Upper lobe of left lung (tissue), 6 donors: ENCODE data around the gene SECTM1. TPM values are rescaled to one million over a fixed set of nuclear protein-coding genes. Genes with fewer than 3 reads are reported as not detected.

Experiments used
- ATAC-seq, 2 donors: fragments of 200-7000 bp; cut with Tn5 transposase; one replicate each; pipeline ENCODE4 v1.9.1; 2022; ENCODE audit warnings: mild to moderate bottlenecking in 2 of 2, moderate library complexity in 2 of 2; ENCODE audit not compliant: low FRiP score in 2 of 2
- DNase-seq, 2 donors: peaks; one replicate each; pipeline ENCODE4 v3.0.0-alpha.2; 2019 to 2020
- H3K27ac ChIP-seq, 4 donors: fragments of 200-600 bp; sonication (generic); one replicate each; pipeline ENCODE4 v1.5.1; 2016 to 2019
- H3K27me3 ChIP-seq, 4 donors: fragments of 200-600 bp; sonication (generic); one replicate each; pipeline ENCODE4 v1.5.1; 2017 to 2019
- H3K36me3 ChIP-seq, 4 donors: fragments of 200-600 bp; sonication (generic); one replicate each; pipeline ENCODE4 v1.5.1; 2016 to 2019
- H3K4me1 ChIP-seq, 4 donors: fragments of 200-600 bp; sonication (generic); one replicate each; pipeline ENCODE4 v1.5.1; 2018 to 2019
- H3K4me3 ChIP-seq, 4 donors: fragments of 200-600 bp; sonication (generic); one replicate each; pipeline ENCODE4 v1.5.1; 2017 to 2019; ENCODE audit warnings: mild to moderate bottlenecking in 2 of 4, moderate library complexity in 1 of 4
- H3K9me3 ChIP-seq, 4 donors: fragments of 200-600 bp; sonication (generic); one replicate each; pipeline ENCODE4 v1.5.1; 2018 to 2019
- CTCF ChIP-seq, 6 experiments: fragments of 450-650 bp in 4 of 6; fragments of 200-600 bp in 2 of 6; sonication (generic) in 2 of 6; IDR thresholded peaks; one replicate each; pipeline ENCODE4 v1.5.1; 2016 to 2019; ENCODE audit warnings: antibody characterized with exemption in 6 of 6
- EP300 ChIP-seq, 4 donors: sonication (generic); formaldehyde crosslinking; IDR thresholded peaks; one replicate each; pipeline ENCODE4 v1.5.1; 2017; ENCODE audit warnings: antibody characterized with exemption in 4 of 4, control low read depth in 2 of 4
- POLR2A ChIP-seq, 4 donors: fragments of 450-650 bp; IDR thresholded peaks; one replicate each; pipeline ENCODE4 v1.5.1; 2016 to 2017; ENCODE audit warnings: antibody characterized with exemption in 4 of 4, mild to moderate bottlenecking in 2 of 4
- POLR2AphosphoS5 ChIP-seq, 2 donors: sonication (generic); formaldehyde crosslinking; IDR thresholded peaks; one replicate each; pipeline ENCODE4 v1.5.1; 2017; ENCODE audit warnings: antibody characterized with exemption in 2 of 2
- WGBS, 2 donors: methylation state at CpG; one replicate each; pipeline ENCODE4 v1.1.5; 2017 to 2018; 5-methylcytosine and 5-hydroxymethylcytosine counted together
- total RNA-seq, 6 donors: library from RNA; depleted of rRNA in 4 of 6; stranded (reverse); fragments of >200 nt in 4 of 6; gene quantifications; one replicate each; pipeline versions ENCODE4 v1.1.0 to v1.2.1, GENCODE V29; 2016 to 2021
- donor health status: DM: no; HTN: no; CAD: no; lungs with moderate emphysema.
- donor health status: DM: no; HTN: yes; CAD: no; lungs with severe emphysema.

Gene SECTM1
- total RNA-seq, 6 donors from 2014 or later = 17.8 to 50.4 (median 36.2) TPM

GRCh38 chr17:82304826-82305726 lies 28.5 kb downstream of the SECTM1 start:
- WGBS, 2 donors = 81 to 84% methylated on average over 6 to 23 of the region's 23 CpGs
- H3K9me3 ChIP-seq = no peaks in the 10 kb centered on the region
- H3K27ac ChIP-seq = no peak overlapping the region
- DNase-seq (no peak), ATAC-seq (no peak)
- no peaks in the 10 kb centered on the region for H3K27me3 ChIP-seq
- TF ChIP-seq POLR2A (IDR thresholded peaks at IDR 0.05) (no peak), POLR2AphosphoS5 (IDR thresholded peaks at IDR 0.05) (no peak), EP300 (IDR thresholded peaks at IDR 0.05) (no peak), CTCF (IDR thresholded peaks at IDR 0.05) (no peak)
- H3K4me1 ChIP-seq = peaks cover 6 to 7% (median 7%) of the 10 kb centered on the region in 4 donors
- H3K4me3 ChIP-seq = no peak overlapping the region
- H3K36me3 ChIP-seq = no peaks in the 10 kb centered on the region

- H3K27ac ChIP-seq = no peak overlapping the region
- DNase-seq = peak in 1 of 2 donors; percentile 79
- H3K36me3 ChIP-seq = no peaks in the 10 kb centered on the region
- 65 to 77% methylated on average over 19 to 23 of the region's 26 CpGs for WGBS, 2 donors
- no peaks in the 10 kb centered on the region for H3K27me3 ChIP-seq
- ATAC-seq = no peak
- H3K9me3 ChIP-seq = no peaks in the 10 kb centered on the region
- H3K4me3 ChIP-seq = no peak overlapping the region
- H3K4me1 ChIP-seq = peaks cover 7 to 10% (median 8%) of the 10 kb centered on the region in 4 donors
- TF ChIP-seq CTCF (IDR thresholded peaks at IDR 0.05) (no peak), EP300 (IDR thresholded peaks at IDR 0.05) (no peak), POLR2AphosphoS5 (IDR thresholded peaks at IDR 0.05) (no peak)
Measured at GRCh38 chr17:82303944-82304808, 29.4 kb downstream of the SECTM1 start.

- peak in 1 of 2 donors; percentile 77 for DNase-seq
- peak overlapping the region in 1 of 4 donors; percentile 46 for H3K27ac ChIP-seq
- TF ChIP-seq POLR2A (IDR thresholded peaks at IDR 0.05) = no peak
Measured at GRCh38 chr17:82302991-82303943, 30.3 kb downstream of the SECTM1 start.

GRCh38 chr17:82302568-82302963 lies 31.0 kb downstream of the SECTM1 start:
- H3K27ac ChIP-seq = peak overlapping the region in 1 of 4 donors; percentile 46

More at GRCh38 chr17:82302991-82303943, 30.3 kb downstream of the SECTM1 start:
- H3K4me3 ChIP-seq = no peak overlapping the region
- peaks cover 16 to 19% (median 17%) of the 10 kb centered on the region in 4 donors for H3K4me1 ChIP-seq
- no peak for ATAC-seq
- H3K27me3 ChIP-seq = no peaks in the 10 kb centered on the region
- H3K9me3 ChIP-seq = no peaks in the 10 kb centered on the region
- 62 to 63% methylated on average over 16 to 35 of the region's 35 CpGs for WGBS, 2 donors
- H3K36me3 ChIP-seq = no peaks in the 10 kb centered on the region

More at GRCh38 chr17:82302568-82302963, 31.0 kb downstream of the SECTM1 start:
- Histone ChIP-seq H3K36me3 (no peaks in the 10 kb centered on the region), H3K4me1 (peaks cover 18 to 22% (median 20%) of the 10 kb centered on the region in 4 donors), H3K4me3 (no peak overlapping the region), H3K9me3 (no peaks in the 10 kb centered on the region), H3K27me3 (no peaks in the 10 kb centered on the region)
- WGBS, 2 donors = 80 to 88% methylated on average over 7 to 10 of the region's 15 CpGs
- DNase-seq (peak in 1 of 2 donors; percentile 75), ATAC-seq (no peak)
- TF ChIP-seq CTCF (IDR thresholded peaks at IDR 0.05) = no peak
- TF ChIP-seq POLR2AphosphoS5 (IDR thresholded peaks at IDR 0.05) = no peak
- TF ChIP-seq POLR2A (IDR thresholded peaks at IDR 0.05) = no peak
- TF ChIP-seq EP300 (IDR thresholded peaks at IDR 0.05) = no peak
